Measurements from ENCODE around the gene CRAMP1.
"Not testable (repeated sequence)": the region's sequence is repeated elsewhere in the genome, so short reads cannot be mapped to it uniquely, and the experiment has no call there.

CRAMP1 gene

DNA sequence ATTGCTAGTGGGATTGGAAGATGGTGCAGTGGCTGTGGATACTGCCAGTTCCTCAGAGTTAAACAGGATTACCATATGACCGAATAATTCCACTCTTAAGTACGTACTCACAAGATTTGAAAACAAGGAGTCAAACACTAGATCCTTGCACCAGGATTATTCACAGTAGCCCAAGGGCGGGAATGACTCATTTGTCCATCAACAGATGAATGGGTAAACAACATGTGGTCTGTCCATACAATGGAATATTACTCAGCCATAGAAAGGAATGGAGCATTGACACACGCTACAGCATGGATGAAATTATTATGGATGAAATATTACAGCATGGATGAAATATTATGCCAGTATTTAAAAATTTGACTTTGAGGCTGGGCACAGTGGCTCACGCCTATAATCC lies 84.7 kb downstream of the CRAMP1 start:
- H3K9me3 Mint-ChIP-seq = no peaks in the 10 kb centered on the region
- no peak overlapping the region for H3K4me3 Mint-ChIP-seq
- no peaks in the 10 kb centered on the region for H3K4me1 Mint-ChIP-seq
- H3K36me3 Mint-ChIP-seq = peaks cover 7% of the 10 kb centered on the region
- no peaks in the 10 kb centered on the region for H3K27me3 Mint-ChIP-seq
- no peak overlapping the region for H3K27ac Mint-ChIP-seq

DNA sequence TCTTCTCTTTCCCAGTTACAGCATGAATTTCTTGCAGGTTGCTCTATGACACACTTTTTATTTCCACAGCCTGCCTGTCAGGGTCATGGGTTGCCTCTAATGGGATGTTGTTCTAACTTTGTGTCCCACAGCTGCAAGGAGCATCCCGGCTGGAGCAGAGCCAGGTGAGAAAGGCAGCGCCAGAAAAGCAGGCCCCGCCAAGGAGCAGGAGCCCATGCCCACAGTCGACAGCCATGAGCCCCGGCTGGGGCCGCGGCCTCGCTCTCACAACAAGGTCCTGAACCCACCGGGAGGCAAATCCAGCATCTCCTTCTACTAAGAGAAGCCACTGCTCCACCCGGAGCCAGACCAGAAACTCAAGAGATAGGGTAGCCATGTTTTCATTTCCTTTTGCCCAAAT lies 86.5 kb downstream of the CRAMP1 start:
- Mint-ChIP-seq H3K36me3 (peaks cover 10% of the 10 kb centered on the region), H3K27ac (no peak overlapping the region), H3K4me1 (peaks cover 5% of the 10 kb centered on the region)

DNA sequence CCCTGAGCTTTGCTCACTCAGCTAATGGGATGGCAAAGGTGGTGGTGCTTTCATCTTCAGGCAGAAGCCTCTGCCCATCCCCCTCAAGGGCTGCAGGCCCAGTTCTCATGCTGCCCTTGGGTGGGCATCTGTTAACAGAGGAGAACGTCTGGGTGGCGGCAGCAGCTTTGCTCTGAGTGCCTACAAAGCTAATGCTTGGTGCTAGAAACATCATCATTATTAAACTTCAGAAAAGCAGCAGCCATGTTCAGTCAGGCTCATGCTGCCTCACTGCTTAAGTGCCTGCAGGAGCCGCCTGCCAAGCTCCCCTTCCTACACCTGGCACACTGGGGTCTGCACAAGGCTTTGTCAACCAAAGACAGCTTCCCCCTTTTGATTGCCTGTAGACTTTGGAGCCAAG lies 88.1 kb downstream of the CRAMP1 start:
- H3K9me3 Mint-ChIP-seq = no peaks in the 10 kb centered on the region
- H3K4me3 Mint-ChIP-seq = no peak overlapping the region
- no peak overlapping the region for H3K27ac Mint-ChIP-seq
- no peaks in the 10 kb centered on the region for H3K27me3 Mint-ChIP-seq
- H3K36me3 Mint-ChIP-seq = peaks cover 10% of the 10 kb centered on the region
- H3K4me1 Mint-ChIP-seq = peaks cover 5% of the 10 kb centered on the region

More for the DNA sequence above, 86.5 kb downstream of the CRAMP1 start:
- Mint-ChIP-seq H3K27me3 (no peaks in the 10 kb centered on the region), H3K9me3 (no peaks in the 10 kb centered on the region), H3K4me3 (no peak overlapping the region)

DNA sequence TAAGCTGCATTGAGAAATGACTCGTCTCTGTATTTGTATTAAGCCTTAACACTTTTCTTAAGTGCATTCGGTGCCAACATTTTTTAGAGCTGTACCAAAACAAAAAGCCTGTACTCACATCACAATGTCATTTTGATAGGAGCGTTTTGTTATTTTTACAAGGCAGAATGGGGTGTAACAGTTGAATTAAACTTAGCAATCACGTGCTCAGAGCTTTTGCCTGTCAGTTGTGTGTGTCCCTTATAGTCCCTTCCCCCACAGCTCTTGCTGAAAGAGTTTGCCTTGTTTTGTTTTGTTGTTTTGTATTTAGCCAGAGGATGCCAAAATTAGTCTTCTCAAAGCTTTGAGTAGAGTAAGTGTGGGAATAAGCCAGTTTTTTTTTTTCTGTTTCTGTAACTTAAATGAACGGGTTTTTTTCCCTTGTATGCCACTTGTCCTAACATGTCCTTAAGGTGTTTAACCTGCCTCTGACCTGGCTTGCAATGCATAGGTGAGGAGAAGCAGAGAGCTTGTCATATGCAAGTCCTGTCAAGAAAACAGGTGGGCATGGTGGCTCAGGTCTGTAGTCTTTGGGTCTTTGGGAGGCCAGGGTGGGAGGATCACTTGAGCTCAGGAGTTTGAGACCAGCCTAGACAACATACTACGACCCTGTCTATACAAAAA lies 89.2 kb downstream of the CRAMP1 start:
- Mint-ChIP-seq H3K4me1 (peaks cover 5% of the 10 kb centered on the region), H3K4me3 (no peak overlapping the region), H3K27me3 (no peaks in the 10 kb centered on the region), H3K9me3 (no peaks in the 10 kb centered on the region), H3K27ac (no peak overlapping the region), H3K36me3 (peaks cover 10% of the 10 kb centered on the region)

DNA sequence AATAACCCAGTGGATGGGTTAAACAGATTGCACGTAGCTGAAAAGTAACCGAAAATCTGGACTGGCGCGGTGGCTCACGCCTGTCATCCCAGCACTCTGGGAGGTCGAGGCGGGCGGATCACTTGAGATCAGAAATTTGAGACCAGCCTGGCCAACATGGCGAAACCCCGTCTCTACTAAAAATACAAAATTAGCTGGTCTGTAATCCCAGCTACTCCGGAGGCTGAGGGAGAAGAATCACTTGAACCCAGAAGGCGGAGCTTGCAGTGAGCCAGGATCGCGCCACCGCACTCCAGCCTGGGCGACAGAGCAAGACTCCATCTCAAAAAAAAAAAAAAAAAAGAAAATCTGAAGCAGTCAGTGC lies 93.1 kb downstream of the CRAMP1 start:
- H3K4me1 Mint-ChIP-seq = peaks cover 26% of the 10 kb centered on the region
- H3K27ac Mint-ChIP-seq = peak overlapping the region; percentile 96
- H3K36me3 Mint-ChIP-seq, H3K9me3 Mint-ChIP-seq, H3K27me3 Mint-ChIP-seq: not testable (repeated sequence)
- peak overlapping the region; percentile 95 for H3K4me3 Mint-ChIP-seq

DNA sequence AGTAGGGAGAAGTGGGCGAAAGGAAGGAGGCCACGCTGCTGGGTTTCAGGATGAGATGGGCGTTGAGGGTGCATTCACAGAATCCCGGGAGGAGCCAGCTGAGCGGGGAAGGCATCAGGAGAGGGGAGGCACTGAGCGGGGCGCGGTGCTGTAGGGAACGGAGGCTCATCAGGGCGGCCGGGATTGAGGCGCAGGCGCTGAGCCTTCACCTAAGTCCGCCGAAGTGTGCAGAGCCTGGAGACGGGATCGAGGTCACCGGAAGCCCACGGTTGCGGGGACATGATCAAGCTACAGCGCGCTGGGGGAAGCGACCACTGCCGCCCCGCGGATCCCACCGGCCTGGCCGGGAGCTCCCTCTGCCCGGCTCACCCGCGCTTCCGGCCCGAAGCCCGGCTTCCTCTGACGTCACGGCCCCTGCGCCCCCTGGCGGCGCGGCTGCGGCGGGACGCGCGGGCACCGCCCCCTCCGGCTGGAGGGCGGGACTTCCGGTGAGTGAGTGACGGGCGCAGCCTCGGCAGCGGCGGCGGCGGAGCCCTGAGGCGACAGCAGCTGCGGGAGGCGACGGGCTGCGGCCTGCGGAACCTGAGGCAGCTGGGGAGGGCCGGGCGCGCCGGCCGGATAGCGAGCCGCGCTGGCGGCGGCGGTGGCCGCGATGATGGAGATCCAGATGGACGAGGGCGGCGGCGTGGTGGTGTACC lies 93.7 kb downstream of the CRAMP1 start, which contains the start of gene MAPK8IP3:
Gene MAPK8IP3, plus strand, starts transcription at position 508 of the 698 bp plus-strand sequence. Its CDS starts 145 bp downstream, at position 653.
- H3K27ac Mint-ChIP-seq = peak within 1 kb of the TSS; percentile 96
- H3K4me3 Mint-ChIP-seq = peak within 1 kb of the TSS; percentile 95
- H3K36me3 Mint-ChIP-seq = peaks cover 2% of the 10 kb centered on the region
- peaks cover 26% of the 10 kb centered on the region for H3K4me1 Mint-ChIP-seq
- no peaks in the 10 kb centered on the region for H3K9me3 Mint-ChIP-seq
- no peaks in the 10 kb centered on the region for H3K27me3 Mint-ChIP-seq

DNA sequence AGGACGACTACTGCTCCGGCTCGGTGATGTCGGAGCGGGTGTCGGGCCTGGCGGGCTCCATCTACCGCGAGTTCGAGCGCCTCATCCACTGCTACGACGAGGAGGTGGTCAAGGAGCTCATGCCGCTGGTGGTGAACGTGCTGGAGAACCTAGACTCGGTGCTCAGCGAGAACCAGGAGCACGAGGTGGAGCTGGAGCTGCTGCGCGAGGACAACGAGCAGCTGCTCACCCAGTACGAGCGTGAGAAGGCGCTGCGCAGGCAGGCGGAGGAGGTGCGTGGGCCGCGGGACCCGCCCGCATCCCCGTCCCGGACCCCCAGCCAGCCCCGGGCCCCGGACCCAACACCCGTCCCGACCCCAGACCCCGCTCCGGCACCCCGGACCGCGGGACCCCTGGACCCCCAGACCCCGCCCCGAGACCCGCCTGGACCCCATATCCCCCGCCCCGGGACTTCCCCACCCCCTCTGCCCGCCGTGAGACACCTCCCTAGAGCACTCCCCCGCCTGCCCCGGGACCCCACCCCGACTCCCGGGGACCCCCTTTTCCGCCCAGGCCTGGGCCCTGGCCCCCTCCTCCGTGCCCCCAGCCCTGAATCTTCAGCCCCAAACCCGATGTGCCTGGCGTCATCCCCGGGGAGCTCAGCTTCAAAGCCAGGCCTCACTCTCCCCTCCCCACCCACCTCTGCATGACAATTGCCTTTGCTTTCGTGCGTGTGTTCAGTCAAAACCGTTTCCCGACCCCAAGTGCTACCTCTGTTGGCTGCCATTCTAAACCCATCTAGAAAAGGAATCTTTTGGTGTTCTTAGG lies 94.4 kb downstream of the CRAMP1 start:
- Mint-ChIP-seq H3K27ac (peak overlapping the region; percentile 86), H3K36me3 (peaks cover 2% of the 10 kb centered on the region), H3K4me3 (peak overlapping the region; percentile 95), H3K27me3 (no peaks in the 10 kb centered on the region), H3K9me3 (no peaks in the 10 kb centered on the region), H3K4me1 (peaks cover 29% of the 10 kb centered on the region)

DNA sequence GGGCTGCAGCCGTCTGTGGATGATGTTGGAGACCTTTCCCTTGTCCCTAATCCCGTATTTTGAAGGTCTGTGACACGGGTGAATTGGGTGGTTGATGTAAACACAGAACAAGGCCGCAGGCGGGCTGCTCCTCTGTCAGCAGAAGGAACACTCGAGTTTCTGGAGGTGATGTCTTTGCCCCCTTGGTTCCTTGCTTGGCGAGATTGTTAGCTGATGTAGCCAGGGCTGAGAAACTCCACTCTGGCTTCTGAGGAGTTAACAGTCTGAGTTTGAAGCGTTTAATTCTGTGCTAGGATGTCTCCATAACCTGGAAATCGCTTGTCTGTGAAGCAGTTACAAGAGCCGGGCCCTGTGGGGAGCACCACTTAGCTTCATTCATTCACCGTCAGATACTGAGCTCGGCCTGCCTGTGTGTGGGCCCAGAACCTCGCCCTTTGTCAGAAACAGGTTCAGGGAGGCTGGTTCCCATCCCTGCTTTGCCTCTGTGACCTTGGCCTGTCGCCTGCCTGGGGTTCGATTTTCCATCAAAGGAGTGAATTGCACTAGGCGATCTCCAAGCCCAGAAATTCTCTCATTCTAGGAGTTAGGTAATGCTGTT lies 95.1 kb downstream of the CRAMP1 start:
- Mint-ChIP-seq H3K4me3 (peak overlapping the region; percentile 88), H3K9me3 (no peaks in the 10 kb centered on the region), H3K27ac (peak overlapping the region; percentile 86), H3K27me3 (no peaks in the 10 kb centered on the region), H3K4me1 (peaks cover 27% of the 10 kb centered on the region), H3K36me3 (peaks cover 2% of the 10 kb centered on the region)

DNA sequence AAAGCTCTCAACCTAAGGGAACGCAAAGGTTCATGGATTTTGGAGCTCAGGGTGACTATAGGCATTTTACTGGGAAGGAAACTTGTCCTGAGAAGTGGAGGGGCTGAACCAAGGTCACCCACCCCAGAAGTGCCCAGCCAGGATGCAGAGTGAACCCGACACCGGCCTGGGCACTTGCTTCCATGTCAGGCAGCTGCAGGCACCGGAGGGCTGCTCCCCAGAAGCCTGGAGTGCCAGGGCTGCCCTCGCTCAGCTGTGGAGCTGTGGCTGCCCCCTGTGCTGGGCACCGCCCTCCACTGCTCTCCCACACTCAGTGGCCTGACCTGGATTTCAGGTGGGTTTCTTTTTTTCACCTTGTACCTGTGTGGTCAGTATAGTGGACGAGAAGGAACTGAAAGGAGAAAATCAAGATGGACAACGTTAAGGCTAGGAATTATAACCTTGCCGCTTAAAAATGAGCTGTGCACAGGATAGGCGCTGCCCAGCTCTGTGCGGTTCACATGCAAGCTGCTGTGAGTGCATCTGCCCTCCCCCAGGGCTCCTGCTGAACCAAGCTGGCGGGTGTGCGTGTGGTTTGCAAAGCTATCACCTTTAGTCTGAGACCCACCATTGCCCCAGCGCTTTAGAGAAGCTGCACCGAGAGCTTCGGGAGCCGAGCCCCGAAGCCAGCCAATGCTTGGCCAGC lies 96.1 kb downstream of the CRAMP1 start:
- Mint-ChIP-seq H3K27ac (peak overlapping the region; percentile 85), H3K4me3 (peak overlapping the region; percentile 88), H3K4me1 (peaks cover 28% of the 10 kb centered on the region), H3K36me3 (no peaks in the 10 kb centered on the region), H3K9me3 (no peaks in the 10 kb centered on the region), H3K27me3 (no peaks in the 10 kb centered on the region)

DNA sequence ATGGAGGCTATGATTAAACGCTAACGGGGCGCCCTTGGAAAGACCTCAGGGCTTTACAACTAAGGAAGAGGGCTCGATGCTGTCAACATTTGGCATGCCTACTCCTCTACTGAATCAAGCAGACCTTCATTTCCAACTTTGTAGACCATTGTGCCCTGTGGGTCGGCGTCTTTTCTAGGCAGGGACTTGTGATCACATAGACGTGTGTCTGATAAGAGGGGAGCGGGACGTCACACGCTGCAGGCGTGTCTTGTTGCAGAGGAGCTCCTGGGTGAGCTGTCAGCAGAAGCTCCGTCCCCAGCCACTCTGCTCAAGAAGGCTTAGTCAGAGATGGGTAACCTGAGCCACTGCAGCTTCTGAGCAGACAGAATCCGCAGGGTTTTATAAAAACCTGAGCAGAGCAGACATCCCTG lies 96.6 kb downstream of the CRAMP1 start:
- H3K27me3 Mint-ChIP-seq = no peaks in the 10 kb centered on the region
- no peak overlapping the region for H3K4me3 Mint-ChIP-seq
- H3K27ac Mint-ChIP-seq = no peak overlapping the region
- no peaks in the 10 kb centered on the region for H3K36me3 Mint-ChIP-seq
- no peaks in the 10 kb centered on the region for H3K9me3 Mint-ChIP-seq
- H3K4me1 Mint-ChIP-seq = peaks cover 32% of the 10 kb centered on the region

DNA sequence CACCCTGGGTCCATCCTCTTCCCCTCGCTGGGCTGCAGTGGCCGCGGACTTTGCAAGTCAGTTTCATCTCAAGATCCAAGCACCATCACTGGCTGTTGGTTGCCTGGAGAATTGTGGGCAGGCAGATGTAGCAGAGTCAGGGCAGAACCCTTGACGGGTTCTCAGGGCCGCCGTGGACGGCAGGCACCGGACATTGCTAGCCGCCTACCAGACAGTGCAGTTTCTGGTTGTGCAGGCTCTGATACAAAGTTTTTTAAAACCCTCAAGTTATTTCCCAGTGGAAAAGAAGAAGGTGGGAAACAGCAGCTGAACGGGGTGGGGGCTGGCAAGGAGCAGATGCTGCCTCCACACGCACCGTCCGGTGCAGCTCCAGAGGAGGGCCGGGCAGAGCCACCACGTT lies 97.2 kb downstream of the CRAMP1 start:
- H3K9me3 Mint-ChIP-seq = no peaks in the 10 kb centered on the region
- no peaks in the 10 kb centered on the region for H3K36me3 Mint-ChIP-seq
- no peak overlapping the region for H3K27ac Mint-ChIP-seq

DNA sequence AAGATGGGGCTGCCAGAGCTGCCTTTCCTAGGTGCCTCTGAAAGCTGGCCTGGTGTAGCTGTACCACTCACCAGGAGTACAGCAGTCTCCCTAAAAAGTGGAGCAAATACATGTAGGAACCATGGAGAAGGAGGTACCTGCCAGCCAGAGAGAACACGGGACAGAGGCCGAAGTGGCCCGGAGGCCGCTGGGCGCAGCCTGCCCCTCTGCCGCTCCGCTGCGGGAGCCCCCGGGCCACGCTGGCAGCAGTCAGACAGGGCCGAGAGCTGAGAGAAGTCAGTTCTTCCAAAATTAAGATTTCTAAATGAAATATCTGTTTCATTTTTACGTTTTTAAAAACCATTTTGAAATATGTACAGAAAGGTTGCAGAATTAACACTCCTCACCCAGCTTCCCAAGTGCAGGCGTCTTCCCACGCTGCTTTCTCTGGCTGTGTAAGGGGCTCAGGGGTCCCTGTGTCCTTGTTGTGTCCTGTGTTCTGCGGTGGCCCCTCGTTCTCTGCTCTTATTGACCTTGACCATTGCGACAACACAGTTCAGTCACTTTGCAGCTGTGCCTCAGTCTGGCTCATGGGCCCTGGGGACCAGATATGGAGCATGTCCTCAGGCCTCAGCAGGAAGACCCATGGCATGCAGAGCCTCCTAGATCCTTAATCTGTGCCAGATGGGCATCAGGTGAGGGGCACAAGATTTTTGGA lies 98.8 kb downstream of the CRAMP1 start:
- Mint-ChIP-seq H3K9me3 (no peaks in the 10 kb centered on the region), H3K27ac (no peak overlapping the region), H3K27me3 (no peaks in the 10 kb centered on the region), H3K4me3 (peak overlapping the region; percentile 4), H3K4me1 (peaks cover 36% of the 10 kb centered on the region), H3K36me3 (no peaks in the 10 kb centered on the region)

More for the DNA sequence above, 97.2 kb downstream of the CRAMP1 start:
- H3K27me3 Mint-ChIP-seq = no peaks in the 10 kb centered on the region
- peaks cover 32% of the 10 kb centered on the region for H3K4me1 Mint-ChIP-seq
- no peak overlapping the region for H3K4me3 Mint-ChIP-seq

DNA sequence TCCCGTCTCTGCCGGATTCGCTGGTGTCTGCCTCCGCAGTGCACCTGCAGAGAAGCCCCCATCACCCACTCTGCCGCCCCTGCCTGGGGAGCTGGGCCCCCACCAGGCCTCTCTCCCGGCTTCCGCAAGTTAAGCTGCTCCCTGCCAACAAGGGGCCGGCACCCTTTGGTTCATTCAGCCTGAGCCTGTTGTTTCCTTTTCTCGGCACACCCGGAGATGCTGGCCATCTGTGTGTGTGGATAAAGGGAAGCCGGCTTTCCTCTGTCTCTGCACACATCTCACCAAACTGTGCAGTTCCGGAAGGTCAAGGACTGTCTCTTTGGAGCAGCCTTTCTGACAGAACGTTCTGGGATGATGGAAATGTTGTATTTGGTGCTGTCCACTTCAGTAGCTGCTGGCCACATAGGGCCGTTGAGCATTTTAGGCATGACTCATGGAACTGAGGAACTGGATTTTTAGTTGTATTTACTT lies 100.7 kb downstream of the CRAMP1 start:
- Mint-ChIP-seq H3K36me3 (no peaks in the 10 kb centered on the region), H3K4me1 (peaks cover 30% of the 10 kb centered on the region), H3K4me3 (no peak overlapping the region), H3K27ac (peak overlapping the region; percentile 17), H3K9me3 (no peaks in the 10 kb centered on the region), H3K27me3 (no peaks in the 10 kb centered on the region)

DNA sequence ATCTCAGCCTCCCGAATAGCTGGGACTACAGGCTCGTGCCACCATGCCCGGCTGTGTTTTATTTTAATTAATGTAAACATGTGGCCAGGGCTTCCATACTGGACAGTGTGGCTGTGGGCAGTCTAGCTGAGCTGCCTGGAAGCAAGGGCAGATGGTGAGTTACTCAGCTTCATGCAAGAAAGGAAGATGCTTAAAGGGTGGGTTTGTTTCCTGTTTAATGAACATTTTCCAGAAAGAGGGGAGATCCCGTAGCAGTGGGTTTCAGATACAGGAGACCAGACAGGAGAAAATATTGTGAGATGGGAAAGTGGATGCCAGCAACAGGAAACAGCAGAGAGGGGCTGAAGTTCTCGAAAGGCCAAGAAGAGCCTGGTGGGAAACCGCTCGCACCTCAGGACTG lies 101.2 kb downstream of the CRAMP1 start:
- Mint-ChIP-seq H3K36me3 (no peaks in the 10 kb centered on the region), H3K9me3 (no peaks in the 10 kb centered on the region), H3K4me1 (peaks cover 26% of the 10 kb centered on the region), H3K27me3 (no peaks in the 10 kb centered on the region), H3K27ac (no peak overlapping the region), H3K4me3 (no peak overlapping the region)
